ENCODE measurements around the gene MUCL1. TPM values are rescaled to one million over a fixed set of nuclear protein-coding genes. Genes with fewer than 3 reads are reported as not detected.

MUCL1 gene, protein sequence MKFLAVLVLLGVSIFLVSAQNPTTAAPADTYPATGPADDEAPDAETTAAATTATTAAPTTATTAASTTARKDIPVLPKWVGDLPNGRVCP
- total RNA-seq = not detected
- under 1 TPM in 1 of 3 donors, not detected in 2; 0.36 TPM for polyA plus RNA-seq

DNA sequence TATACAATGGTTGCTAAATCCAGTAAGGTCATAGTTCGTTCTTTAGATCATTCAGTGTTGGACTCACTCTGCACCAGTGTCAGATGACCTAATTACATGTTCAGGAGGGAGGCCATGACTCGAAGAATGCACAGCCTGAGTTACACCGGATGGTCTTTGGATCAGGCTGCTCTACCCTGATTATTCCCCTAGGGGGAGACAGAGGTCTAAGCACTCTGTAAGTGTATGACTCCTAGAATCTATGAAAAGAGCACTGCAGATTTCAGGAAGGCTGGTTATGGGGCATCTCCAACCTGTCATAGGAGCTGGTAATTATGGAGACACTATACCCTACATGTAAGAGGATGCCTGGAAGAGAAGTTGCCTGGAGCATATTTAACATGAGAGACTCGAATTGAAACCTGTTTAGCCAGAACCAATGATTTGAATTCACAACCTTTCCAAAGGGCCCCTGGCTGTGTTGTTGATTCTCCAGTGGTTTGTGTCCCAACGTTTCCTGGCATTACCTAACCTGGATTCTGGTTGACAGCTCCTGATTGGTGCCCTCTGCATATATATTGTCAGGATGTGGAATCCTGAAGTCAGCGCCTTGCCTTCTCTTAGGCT, at the start of gene MUCL1:
Gene MUCL1, plus strand, starts transcription at position 584 of the 606 bp plus-strand sequence. CDS start 67 bp downstream, outside the sequence.
- TF ChIP-seq EP300 (IDR thresholded peaks at IDR 0.05) = no peak
- TF ChIP-seq, protein P1, sequence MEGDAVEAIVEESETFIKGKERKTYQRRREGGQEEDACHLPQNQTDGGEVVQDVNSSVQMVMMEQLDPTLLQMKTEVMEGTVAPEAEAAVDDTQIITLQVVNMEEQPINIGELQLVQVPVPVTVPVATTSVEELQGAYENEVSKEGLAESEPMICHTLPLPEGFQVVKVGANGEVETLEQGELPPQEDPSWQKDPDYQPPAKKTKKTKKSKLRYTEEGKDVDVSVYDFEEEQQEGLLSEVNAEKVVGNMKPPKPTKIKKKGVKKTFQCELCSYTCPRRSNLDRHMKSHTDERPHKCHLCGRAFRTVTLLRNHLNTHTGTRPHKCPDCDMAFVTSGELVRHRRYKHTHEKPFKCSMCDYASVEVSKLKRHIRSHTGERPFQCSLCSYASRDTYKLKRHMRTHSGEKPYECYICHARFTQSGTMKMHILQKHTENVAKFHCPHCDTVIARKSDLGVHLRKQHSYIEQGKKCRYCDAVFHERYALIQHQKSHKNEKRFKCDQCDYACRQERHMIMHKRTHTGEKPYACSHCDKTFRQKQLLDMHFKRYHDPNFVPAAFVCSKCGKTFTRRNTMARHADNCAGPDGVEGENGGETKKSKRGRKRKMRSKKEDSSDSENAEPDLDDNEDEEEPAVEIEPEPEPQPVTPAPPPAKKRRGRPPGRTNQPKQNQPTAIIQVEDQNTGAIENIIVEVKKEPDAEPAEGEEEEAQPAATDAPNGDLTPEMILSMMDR (IDR thresholded peaks at IDR 0.05) = peak in 1 of 4 experiments; percentile 23
- no peak for TF ChIP-seq POLR2AphosphoS5 (IDR thresholded peaks at IDR 0.05)
- TF ChIP-seq POLR2A (IDR thresholded peaks at IDR 0.05) = no peak
- intact Hi-C loops (cut with DNase I) = no loop called here
- H3K9me3 ChIP-seq = peaks cover 0 to 4% (median 0%) of the 10 kb centered on the region in 4 donors
- no peak within 1 kb of the TSS for H3K27ac ChIP-seq
- no peak for DNase-seq
- H3K36me3 ChIP-seq = no peaks in the 10 kb centered on the region
- WGBS, 2 donors = 28 to 39% methylated on average over 6 of the region's 6 CpGs
- no peaks in the 10 kb centered on the region for H3K27me3 ChIP-seq
- H3K4me3 ChIP-seq = no peak within 1 kb of the TSS
- no peaks in the 10 kb centered on the region for H3K4me1 ChIP-seq

DNA sequence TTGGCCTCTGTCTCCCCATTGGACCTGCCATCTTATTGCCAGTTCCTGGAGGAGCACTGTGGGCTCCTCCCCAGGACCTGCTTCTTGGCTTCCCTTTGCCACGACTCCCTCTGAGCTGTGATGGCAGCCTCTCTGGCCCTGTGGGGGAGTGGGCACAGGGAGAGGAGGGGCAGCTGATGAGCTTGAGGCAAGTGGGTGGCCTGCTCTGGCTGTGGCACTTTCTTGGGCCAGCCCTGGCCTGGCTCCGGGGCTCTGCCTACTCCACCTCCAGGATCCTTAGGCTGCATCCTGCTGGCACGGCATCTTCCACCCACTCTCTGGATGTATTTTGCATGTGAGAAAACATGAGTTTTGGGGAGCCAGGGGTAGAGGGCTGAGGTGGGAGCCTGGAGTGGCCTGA, 32.6 kb upstream of the MUCL1 start:
- TF ChIP-seq EP300 (IDR thresholded peaks at IDR 0.05) = no peak
- TF ChIP-seq POLR2AphosphoS5 (IDR thresholded peaks at IDR 0.05) = no peak
- no peak for TF ChIP-seq POLR2A (IDR thresholded peaks at IDR 0.05)
- TF ChIP-seq, protein P1 (IDR thresholded peaks at IDR 0.05) = no peak
- WGBS, 2 donors = 85 to 95% methylated on average over 3 of the region's 3 CpGs
- no peak for DNase-seq
- Histone ChIP-seq H3K4me1 (no peaks in the 10 kb centered on the region), H3K36me3 (no peaks in the 10 kb centered on the region), H3K27me3 (no peaks in the 10 kb centered on the region), H3K9me3 (peaks cover 0 to 3% (median 0%) of the 10 kb centered on the region in 4 donors), H3K4me3 (no peak overlapping the region), H3K27ac (no peak overlapping the region)
- intact Hi-C loops (cut with DNase I) = no loop called here

DNA sequence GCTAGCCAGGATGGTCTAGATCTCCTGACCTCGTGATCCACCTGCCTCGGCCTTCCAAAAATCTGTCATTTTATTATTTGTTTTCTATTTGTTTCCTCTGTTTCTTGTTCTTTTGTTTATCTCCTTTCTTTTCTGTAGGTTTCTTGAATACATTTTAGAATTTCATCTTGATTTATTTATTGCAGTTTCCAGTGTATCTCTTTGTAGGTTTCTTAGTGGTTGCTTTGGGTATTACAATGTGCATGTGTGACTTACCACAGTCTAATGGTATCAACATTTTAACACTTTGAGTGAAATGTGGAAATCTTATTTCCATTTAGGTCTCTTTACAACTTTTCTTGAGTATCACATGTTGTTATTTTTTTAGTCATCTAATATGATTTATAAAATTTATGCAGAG, 29.9 kb upstream of the MUCL1 start:
- H3K27me3 ChIP-seq = no peaks in the 10 kb centered on the region
- TF ChIP-seq POLR2A (IDR thresholded peaks at IDR 0.05) (no peak), POLR2AphosphoS5 (IDR thresholded peaks at IDR 0.05) (no peak)
- TF ChIP-seq, protein P1 (IDR thresholded peaks at IDR 0.05) = peak in 1 of 4 experiments; percentile 11
- intact Hi-C loops (cut with DNase I) = no loop called here
- no peaks in the 10 kb centered on the region for H3K4me1 ChIP-seq
- no peak overlapping the region for H3K4me3 ChIP-seq
- no peak overlapping the region for H3K27ac ChIP-seq
- H3K9me3 ChIP-seq = peaks cover 0 to 3% (median 0%) of the 10 kb centered on the region in 4 donors
- 89 to 96% methylated on average over 2 of the region's 2 CpGs for WGBS, 2 donors
- H3K36me3 ChIP-seq = no peaks in the 10 kb centered on the region
- no peak for DNase-seq

DNA sequence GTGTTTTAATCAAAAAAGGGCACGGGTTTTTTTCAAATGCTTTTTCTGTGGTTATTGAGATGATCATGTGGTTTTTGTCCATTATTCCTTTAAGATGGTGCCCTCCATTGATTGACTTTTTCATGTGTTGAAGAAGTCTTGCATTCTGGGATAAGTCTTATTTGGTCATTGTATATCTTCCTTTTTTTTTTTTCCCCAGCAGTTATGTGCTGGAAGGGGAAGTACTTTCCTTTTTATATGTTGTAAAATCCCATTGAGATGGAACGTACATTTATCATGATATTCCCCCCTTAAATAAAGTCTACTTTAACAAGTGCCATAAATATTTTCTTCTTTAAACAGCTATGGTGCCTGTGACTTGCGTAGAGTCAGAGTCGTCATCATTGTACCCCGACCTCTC, 24.8 kb upstream of the MUCL1 start:
- intact Hi-C loops (cut with DNase I) = no loop called here
- Histone ChIP-seq H3K4me1 (no peaks in the 10 kb centered on the region), H3K27ac (no peak overlapping the region), H3K36me3 (no peaks in the 10 kb centered on the region), H3K27me3 (no peaks in the 10 kb centered on the region), H3K4me3 (no peak overlapping the region), H3K9me3 (no peaks in the 10 kb centered on the region)
- 68 to 77% methylated on average over 5 of the region's 5 CpGs for WGBS, 2 donors
- TF ChIP-seq POLR2AphosphoS5 (IDR thresholded peaks at IDR 0.05) (no peak), POLR2A (IDR thresholded peaks at IDR 0.05) (no peak), EP300 (IDR thresholded peaks at IDR 0.05) (no peak)
- TF ChIP-seq, protein P1 (IDR thresholded peaks at IDR 0.05) = no peak
- DNase-seq = no peak

DNA sequence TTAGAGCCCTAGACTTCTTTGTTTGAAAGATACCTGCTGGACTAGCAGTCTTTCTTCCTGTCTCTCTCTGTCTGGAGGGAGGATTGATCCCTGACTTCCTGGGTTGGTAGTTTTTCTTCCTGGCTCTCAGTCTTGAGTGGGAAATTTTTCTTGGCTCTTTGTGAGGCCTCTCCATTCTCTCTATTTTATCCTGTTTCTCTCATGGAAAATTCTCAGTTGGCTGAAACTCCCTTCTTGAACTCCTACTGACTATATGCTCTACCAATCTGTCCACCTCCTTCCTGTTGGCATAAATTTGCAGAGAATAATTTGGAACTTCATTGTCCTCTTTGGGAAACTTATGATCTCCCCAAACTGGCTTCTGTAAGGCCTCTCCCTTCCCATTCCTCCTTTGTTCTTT, 24.1 kb upstream of the MUCL1 start:
- H3K4me3 ChIP-seq = no peak overlapping the region
- no peaks in the 10 kb centered on the region for H3K4me1 ChIP-seq
- TF ChIP-seq, protein P1 (IDR thresholded peaks at IDR 0.05) = no peak
- TF ChIP-seq EP300 (IDR thresholded peaks at IDR 0.05) (no peak), POLR2AphosphoS5 (IDR thresholded peaks at IDR 0.05) (no peak), POLR2A (IDR thresholded peaks at IDR 0.05) (no peak)
- H3K9me3 ChIP-seq = no peaks in the 10 kb centered on the region
- no peaks in the 10 kb centered on the region for H3K36me3 ChIP-seq
- no peak overlapping the region for H3K27ac ChIP-seq
- intact Hi-C loops (cut with DNase I) = no loop called here
- H3K27me3 ChIP-seq = no peaks in the 10 kb centered on the region
- no peak for DNase-seq
